HG02884 (cell line): ENCODE results near the gene CCDC6.
"Not testable (repeated sequence)": the region's sequence is repeated elsewhere in the genome, so short reads cannot be mapped to it uniquely, and the experiment has no call there.

ENCODE experiments used
- ATAC-seq: cut with Tn5 transposase; IDR thresholded peaks from one replicate; pipeline ENCODE4 v1.9.1; 2021; ENCODE audit warnings: mild to moderate bottlenecking, moderate library complexity; ENCODE audit not compliant: unreplicated experiment

CCDC6 gene

DNA sequence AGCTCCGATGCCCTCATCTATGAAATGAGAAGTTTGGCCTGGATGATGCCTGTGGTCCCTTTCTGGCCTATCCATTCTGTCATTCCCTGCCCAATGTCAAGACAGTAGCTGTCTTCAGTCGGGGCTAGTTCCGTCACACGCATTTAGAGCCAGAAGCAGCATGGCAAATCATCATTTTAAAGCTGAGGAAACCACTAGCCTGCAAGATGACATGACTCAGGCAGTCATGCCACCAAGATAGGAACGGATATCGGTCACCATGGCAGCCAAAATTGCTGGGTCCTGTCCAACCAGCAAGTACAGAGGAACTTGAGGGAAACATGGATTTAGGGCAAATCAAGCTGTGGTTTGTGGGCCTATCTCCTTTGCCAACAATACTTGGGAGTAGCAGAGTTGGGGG, 88.6 kb downstream of the CCDC6 start:
- ATAC-seq: no peak

DNA sequence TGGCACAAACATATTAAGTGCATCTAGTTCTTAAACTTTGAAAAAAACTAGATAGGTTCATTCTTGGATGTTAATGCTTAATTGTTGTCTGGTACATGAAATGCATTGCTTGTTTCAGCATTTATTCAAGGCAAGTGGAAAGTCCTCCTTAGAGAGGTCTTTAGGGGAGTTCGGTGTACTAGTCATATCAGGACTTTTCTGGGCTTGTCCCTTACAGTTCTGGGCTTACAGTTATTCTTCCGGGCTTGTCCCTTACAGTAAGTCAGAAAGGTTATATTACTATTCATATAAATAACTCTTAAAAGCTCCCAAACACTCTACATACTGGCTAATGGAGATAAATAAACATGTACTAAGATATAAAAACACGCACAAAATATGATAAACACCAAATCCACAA, 91.5 kb downstream of the CCDC6 start:
- ATAC-seq: no peak

DNA sequence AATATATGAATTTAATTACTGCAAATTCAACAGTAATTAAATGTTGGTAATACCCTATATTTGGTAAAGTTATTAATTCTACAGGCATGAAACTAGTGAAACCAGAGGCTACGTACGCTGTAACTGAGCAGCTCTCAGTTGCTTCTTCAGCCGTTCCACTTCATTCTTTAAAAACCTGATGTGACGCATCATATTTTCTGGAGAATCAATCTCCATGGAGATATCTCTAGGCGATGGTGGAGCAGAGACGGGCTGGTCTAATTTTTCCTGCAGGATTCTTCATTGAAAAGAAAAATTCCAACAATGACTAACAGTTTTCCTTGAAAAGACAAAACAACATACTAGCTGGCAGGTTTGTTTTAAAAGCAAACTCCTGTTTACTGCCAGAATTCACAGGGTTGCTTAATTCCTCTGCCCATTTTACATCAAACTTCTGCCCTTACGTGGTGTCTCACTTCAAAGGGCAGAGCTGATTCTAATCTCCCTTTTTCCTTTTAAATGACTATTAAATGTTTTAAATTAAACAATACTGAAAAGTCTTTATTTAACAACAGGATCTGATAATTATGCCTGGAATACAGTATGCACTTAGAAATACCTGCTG, 93.7 kb downstream of the CCDC6 start:
- ATAC-seq: no peak

DNA sequence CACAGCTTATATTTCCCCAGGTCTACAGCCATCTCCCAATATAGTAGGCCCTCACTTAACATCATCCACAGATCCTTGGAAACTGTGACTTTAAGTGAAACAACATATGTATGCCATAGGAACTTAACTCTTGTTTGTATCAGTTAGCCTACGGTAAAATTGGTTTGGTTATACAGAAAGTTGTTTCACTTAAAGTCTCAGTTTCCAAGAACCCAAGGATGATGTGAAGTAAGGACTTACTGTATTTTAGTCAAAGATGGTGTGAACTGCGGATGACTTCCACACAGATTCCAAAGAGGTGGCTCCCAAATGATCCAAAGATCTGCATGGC, 96.7 kb downstream of the CCDC6 start:
- ATAC-seq: no peak

DNA sequence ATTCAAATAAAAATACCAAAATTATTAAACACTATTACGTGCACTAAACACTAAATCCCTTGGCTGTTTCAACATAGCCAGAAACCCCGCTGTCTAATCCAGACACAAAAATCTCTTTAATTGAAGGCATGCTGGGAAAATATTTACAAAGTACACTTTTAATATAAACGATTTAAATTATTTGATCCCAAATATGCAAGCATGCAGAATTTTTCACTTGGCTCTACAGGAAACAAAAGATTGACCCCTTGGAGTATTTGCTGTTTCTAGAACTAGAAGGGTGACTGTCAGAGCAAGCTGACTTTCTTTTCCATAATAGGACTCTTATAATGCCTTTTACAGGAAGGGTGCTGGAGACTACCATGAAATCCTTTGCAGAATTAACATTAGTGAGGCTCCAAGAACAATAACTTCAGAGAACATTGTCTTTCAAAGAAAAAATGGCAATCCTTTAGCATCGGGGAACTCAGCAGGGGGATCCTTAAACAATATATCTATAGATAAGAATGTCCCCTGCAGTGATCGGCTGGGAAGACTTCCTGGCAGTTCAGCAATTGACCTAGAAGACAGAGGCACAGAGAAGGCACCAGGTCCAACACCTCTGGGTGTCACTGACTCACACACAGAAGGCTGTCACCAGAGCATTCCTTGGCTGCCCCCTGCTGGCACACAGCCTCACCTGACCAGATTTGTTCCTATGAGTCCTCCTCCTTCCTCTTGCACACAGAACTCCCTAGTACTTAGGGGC, 97.3 kb downstream of the CCDC6 start:
- ATAC-seq: peak; percentile 97

DNA sequence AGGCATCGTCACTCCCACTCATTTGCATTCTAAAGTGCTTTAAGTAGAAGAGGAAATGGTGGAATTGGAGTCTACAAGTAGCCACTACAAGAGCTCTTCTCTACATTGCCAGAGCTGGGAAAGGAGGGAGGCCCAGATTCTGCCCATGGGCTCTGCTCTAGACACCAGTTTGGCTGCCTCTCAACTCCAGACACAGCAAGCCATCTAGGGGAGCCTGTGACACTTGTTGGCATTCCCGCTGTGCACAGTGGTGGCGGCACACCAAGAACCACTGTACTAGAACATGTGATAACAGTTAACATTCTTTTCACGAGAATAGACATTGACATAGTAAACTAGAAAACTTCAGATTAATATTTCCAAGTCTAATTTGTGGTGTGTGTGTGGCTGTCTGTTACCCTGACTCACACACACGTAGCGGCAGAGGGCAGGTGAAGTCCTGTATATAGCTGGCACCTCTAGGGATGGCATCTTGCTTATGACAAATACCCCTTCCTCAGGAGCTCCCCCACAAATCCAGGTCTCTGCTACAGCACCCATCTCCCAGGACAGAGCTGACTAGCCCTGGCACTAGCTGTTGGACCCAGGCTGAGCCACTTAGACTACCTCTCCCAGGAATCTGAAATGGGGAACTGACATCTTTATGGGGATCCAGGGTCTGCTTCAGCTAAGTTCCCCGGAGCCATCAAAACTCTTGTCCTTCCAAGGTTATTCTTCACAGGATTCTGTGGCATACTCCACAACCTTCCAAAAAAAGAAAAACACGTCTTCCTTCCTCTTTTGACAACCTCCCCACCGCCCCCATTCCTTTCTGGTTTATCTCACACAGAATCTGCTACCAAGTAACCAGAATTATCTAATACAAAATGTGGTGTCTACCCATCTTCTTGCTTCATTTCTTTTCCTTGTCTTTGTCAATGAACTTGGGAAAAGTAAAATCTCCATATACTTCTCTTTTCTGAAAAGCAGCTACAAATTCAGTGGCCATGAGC, 98.4 kb downstream of the CCDC6 start:
- no peak for ATAC-seq

DNA sequence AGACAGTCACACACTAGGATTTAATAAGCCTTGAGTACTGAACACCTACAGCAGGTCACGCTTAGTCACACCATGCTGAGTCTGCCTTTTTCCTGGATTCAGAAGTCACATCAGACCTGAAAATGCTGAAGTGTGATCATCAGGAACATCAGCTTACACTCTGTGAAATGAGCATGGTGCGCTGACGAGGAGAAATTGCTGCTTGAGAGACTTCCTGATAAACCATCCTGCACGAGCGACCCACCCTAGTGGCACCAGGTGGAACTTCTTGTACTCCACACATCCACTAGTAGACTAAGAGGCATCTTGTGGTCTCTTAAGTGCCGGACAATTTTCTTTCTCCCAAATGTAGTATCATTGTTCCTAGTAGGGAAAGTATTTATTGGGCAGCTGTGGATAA, 101.3 kb downstream of the CCDC6 start:
- ATAC-seq: no peak

DNA sequence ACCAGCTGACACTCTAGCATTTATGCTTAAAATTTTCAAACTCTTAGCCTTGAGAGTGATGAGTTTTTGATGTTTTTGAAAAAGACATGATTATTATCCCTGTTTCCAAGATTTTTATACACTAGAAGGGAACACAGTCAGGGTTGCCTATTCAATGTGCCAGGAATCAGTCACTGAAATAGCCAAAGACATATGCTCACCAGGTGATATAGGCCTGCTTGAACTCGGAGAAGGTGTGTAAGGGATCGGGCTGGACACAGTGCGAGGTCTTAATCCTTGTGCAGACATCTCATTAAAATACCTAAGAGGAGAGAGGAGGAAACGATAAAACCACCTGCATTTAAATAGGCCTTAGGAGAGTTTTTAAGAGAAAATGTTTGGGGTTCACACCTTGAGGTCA, 102.1 kb downstream of the CCDC6 start:
- no peak for ATAC-seq

DNA sequence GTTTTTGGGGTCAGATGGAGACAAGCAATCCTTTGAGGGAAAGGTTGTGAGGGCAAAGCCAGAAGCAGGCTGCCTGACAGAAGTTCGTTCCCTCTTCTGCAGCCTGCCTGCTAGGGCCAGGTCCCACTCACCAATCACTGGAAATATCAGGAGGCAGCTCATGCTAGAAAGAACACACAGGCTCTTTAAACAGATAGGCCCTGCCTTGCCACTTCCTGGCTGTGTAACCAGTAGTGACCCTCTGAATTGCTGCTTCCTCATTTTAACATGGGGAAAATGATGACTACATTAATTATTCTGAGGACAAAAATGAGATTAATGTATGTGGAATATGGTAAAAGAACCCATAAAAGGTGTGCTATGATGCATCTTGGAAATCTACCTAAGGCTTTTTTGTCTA, 102.6 kb downstream of the CCDC6 start:
- ATAC-seq: no peak

DNA sequence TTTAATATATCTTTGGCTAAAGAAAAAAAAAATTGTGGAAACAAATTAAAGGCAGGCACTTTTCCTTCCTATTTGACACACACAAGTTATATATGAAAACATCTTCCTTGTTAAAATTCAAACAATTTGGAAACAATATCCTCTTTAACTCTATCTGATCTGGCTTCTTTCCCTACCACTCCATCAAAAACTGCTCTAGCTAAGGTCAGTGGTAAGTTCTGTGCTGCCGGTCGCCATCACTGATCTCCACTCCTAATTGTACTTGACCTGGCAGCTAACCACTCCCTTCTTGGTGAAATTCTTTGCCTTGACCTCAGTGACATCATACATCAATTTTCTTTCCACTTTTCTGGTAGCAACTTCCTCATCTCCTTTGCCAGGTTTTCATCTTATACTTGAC, 105.2 kb downstream of the CCDC6 start:
- ATAC-seq: no peak

DNA sequence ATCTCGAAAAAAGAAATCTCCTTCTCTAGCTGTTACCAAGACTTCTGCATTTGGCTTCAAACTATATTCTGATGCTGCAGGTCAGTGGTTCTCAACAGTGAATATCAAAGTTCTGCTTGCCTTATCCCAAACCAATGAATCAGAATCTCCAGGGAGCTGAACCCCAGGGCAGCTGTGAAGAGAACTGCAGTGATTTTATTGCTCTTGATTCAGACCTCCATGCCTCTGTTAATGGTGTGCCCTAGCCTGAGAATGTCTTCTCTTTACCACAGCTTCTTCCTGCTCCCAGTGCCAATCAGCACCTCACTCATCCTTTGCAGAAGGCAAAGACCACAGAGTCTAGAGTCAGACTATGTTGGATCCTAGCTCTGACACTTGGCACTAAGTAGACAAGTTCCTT, 106.9 kb downstream of the CCDC6 start:
- ATAC-seq: no peak

DNA sequence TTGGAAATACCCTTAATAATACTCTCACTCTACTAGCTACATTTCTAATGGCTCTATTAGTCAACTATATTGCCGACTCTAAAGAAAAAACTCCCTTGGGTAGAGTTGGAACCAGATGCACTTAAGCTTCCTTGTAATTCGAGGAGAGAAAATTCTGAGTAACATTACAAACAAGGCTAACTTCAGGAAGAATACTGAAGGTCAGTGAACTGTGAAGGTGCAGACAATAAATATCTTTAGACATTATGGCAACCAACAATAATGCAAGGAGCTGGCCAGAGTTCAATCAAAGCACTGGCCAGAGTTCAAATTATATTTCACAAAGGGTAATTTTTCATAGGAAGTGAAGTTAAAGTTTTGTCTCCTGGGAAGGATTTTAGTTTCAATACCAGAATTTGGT, 112.4 kb downstream of the CCDC6 start:
- no peak for ATAC-seq

DNA sequence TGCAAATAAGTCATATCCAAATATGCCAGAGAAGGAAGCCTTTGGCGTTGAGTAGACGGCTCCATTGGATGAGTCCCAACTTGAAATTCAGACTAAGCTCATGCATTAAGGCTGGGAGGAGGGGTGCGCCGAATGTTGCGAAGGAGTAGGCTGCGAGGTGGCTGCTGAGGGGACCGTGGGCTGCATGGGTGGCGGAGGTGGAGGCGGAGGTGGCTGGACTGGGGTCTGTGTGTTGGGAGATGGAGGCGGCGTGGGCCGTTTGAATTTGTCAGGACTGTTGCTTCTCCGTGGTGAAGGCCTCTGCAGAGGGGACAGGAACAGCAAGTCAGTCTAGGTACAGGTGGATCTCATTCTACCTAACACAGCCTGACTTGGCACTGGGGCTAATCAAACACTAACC, 113.5 kb downstream of the CCDC6 start:
- ATAC-seq: no peak

DNA sequence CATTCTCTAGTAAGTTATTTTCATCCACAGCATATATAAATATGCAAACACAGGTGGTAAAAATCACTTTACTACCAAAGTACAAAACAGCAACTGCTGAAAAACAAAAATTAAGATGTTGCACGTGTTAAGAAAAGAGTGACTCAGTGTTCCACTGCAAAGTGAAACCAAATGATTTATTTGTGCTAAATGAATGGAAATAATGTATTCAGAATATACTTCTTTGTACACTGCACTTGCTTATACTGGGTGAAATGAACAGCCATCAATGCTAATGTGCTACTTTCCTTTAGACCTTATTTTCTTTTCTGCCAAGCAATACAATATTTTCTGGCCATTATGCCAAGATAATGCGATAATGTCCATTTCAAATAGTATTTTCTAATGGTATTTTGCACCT, 114.8 kb downstream of the CCDC6 start:
- no peak for ATAC-seq

DNA sequence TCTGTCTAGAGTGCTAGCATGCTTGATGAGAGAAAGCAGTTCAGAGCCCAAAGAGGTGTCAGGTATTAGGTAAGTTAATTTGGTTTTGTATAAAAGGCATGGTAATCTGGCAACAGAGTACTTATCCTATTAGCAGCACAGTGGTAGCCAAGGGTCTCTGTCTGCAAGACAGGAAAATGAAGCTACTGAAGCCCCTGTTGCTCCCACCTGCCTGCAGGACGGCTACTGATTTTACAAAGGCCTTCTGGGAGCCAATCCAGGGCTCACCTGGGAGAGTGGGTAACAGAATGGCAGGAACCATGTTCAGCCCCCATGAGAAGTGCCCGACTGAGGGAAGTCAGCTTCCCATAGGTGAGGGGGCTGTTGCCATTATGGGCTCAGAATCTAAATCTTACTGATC, 116.3 kb downstream of the CCDC6 start:
- not testable (repeated sequence) for ATAC-seq

DNA sequence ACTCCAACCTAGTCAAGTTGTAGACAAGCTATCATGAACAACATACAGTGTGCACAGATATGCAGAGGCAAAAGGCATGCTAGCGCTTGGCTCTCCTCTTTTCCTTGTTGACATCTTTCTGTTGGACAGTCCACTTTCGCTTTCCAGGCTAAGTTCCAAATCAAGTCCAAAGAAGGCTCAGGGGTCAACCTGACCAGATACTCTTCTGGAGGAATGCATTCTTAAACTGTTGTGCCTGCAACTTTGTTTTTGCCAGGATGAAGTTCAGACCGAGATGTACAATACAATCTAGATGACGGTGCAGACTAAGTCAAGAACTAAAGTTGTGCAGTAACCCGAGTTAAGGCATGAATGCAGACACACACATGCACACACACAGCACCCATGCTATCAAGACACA, 117.4 kb downstream of the CCDC6 start:
- ATAC-seq: not testable (repeated sequence)

DNA sequence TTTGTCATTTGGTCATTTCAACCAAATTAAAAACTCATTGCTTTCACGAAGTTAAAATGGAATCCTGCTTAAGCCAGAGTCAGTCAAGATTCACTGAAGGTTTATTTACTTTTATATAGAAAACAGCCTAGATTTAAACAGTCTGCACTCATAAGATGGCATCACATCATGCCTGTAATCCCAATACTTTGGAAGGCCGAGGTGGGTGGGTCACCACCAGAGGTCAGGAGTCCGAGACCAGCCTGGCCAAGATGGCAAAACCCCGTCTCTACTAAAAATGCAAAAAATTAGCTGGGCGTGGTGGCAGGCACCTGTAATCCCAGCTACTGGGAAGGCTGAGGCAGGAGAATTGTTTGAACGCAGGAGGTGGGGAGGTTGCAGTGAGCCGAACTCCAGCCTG, 119.3 kb downstream of the CCDC6 start:
- not testable (repeated sequence) for ATAC-seq

DNA sequence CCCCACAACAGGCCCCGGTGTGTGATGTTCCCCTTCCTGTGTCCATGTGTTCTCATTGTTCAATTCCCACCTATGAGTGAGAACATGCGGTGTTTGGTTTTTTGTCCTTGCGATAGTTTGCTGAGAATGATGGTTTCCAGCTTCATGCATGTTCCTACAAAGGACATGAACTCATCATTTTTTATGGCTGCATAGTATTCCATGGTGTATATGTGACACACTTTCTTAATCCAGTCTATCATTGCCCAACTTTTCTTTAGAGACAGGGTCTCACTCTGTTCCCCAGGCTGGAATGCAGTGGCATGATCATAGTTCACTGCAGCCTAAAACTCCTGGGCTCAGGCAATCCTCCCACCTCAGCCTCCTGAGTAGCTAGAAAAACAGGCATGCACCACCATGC, 120.9 kb downstream of the CCDC6 start:
- not testable (repeated sequence) for ATAC-seq

DNA sequence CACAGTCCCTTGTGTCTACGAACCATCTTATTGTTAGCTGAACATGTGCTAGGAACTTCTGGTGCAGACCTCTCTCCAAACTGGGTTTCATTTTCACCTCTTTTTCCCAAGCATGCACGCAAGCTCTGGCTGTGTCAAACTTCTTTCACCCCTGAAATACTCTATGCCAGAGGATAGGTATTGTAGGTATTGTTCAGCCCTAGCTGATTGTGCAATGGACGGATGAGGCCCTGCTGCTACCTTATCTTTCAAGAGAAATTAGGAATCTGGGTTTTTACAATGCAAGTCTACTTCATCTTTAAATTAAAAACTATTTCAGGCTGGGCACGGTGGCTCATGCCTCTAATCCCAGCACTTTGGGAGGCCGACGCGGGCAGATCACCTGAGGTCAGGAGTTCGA, 124.8 kb downstream of the CCDC6 start:
- no peak for ATAC-seq

DNA sequence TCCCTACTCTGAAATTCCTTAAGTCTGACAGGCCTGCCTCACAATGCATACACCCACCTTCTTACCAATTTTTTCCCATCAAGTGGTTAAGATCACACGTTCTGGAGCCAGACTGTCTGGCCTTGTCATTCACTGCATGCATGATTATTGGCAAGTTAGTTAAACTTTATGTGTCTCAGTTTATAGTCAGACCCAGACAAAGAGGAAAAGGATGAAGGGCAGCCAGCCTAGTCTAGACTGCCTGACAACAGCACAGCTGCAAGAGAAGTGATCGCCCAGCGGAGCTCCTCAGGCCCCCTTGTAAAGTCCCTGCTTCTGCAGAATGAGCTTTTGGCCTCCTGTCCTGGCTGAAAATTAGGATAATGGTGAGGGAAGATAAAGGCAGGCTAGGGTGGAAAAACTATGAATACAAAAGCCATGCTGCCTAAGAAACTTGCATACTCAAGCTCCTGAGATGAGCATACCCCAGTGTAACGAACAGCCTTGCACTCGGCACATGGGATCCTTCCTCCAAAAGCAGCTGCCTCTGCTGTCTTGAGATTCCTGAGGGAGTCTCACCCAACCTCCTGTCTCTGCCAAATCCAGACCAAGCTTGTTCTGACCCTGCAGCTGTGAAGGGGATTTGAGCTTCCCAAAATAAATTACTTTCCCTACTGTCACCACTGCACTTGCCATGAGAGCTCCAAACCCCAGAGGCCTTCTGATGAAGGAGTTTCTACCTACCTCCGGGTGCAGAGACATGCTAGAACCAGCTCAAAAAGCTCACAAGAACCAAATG, 126.4 kb downstream of the CCDC6 start:
- ATAC-seq: no peak

DNA sequence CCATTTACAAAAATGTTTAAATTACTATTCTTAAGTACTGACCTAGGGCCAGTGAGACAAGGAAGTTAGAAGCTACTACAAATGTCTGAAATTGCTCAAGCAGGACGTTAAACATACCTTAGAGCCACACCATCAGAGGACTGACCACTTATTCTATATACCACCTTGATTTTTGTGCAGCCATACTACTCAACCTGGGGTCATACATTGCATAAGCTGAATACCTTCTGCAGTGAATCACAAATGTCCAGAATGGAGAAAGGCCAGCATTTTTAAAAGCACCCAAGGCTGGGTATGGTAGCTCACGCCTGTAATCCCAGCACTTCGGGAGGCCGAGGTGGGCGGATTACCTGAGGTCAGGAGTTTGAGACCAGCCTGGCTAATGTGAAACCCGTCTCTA, 131.9 kb downstream of the CCDC6 start:
- no peak for ATAC-seq
